ENCODE data around the gene SUPT3H. TPM values are rescaled to one million over a fixed set of nuclear protein-coding genes. Genes with fewer than 3 reads are reported as not detected.
"Not testable (repeated sequence)": the region's sequence is repeated elsewhere in the genome, so short reads cannot be mapped to it uniquely, and the experiment has no call there.

Gene SUPT3H
- total and polyA plus RNA-seq, 4 donors: 0.85 to 4.8 (median 2.4) TPM

GRCh38 chr6:45297320-45297719 lies 80.4 kb downstream of the SUPT3H start:
- no peaks in the 10 kb centered on the region for H3K36me3 ChIP-seq (ENCODE audit: control insufficient read depth in 4 of 4, insufficient read depth in 3 of 4, low read depth in 1 of 4, low read length in 3 of 4)
- no peak overlapping the region for H3K27ac ChIP-seq (ENCODE audit: low read depth in 1 of 2, low read length in 2 of 2)
- H3K4me1 ChIP-seq (ENCODE audit: control insufficient read depth in 4 of 4, insufficient read depth in 4 of 4, low read length in 3 of 4): peaks cover 0 to 9% (median 0%) of the 10 kb centered on the region in 4 donors
- no peak for DNase-seq (ENCODE audit: low spot score)
- no peak overlapping the region for H3K9ac ChIP-seq (ENCODE audit: low read depth in 1 of 2, low read length in 2 of 2)
- H3K9me3 ChIP-seq (ENCODE audit: control insufficient read depth in 4 of 4, low read length in 3 of 4): no peaks in the 10 kb centered on the region
- H3K4me3 ChIP-seq (ENCODE audit: low read depth in 1 of 3, low read length in 3 of 3): no peak overlapping the region
- no peak for TF ChIP-seq GABPA (IDR thresholded peaks at IDR 0.05 in 1 of 2, conservative IDR thresholded peaks at IDR 0.05 in 1 of 2)
- no peak for TF ChIP-seq RXRA (IDR thresholded peaks at IDR 0.05)
- no peak for TF ChIP-seq FOXA1 (IDR thresholded peaks at IDR 0.05)
- no peak for TF ChIP-seq FOXA2 (IDR thresholded peaks at IDR 0.05)
- TF ChIP-seq SP1 (IDR thresholded peaks at IDR 0.05): no peak
- TF ChIP-seq MAX (IDR thresholded peaks at IDR 0.05): no peak
- TF ChIP-seq REST (IDR thresholded peaks at IDR 0.05): no peak
- no peak for TF ChIP-seq NR2F2 (IDR thresholded peaks at IDR 0.05)
- no peak for TF ChIP-seq ZBTB33 (IDR thresholded peaks at IDR 0.05)
- TF ChIP-seq JUND (IDR thresholded peaks at IDR 0.05): no peak
- TF ChIP-seq HNF4A (conservative IDR thresholded peaks at IDR 0.05): no peak
- TF ChIP-seq HNF4G (IDR thresholded peaks at IDR 0.05): no peak
- no peak for TF ChIP-seq ATF3 (IDR thresholded peaks at IDR 0.05)
- TF ChIP-seq CTCF (IDR thresholded peaks at IDR 0.05; ENCODE audit: low read depth, low read length, missing input control): no peak
- no peaks in the 10 kb centered on the region for H3K27me3 ChIP-seq (ENCODE audit: control insufficient read depth in 4 of 4, insufficient read depth in 4 of 4, low read length in 3 of 4)

GRCh38 chr6:45294065-45294701 lies 83.6 kb downstream of the SUPT3H start:
- H3K27me3 ChIP-seq (ENCODE audit: control insufficient read depth in 4 of 4, insufficient read depth in 4 of 4, low read length in 3 of 4); DNase-seq (ENCODE audit: low spot score); H3K27ac ChIP-seq (ENCODE audit: low read depth in 1 of 2, low read length in 2 of 2); H3K4me3 ChIP-seq (ENCODE audit: low read depth in 1 of 3, low read length in 3 of 3); H3K9ac ChIP-seq (ENCODE audit: low read depth in 1 of 2, low read length in 2 of 2); H3K9me3 ChIP-seq (ENCODE audit: control insufficient read depth in 4 of 4, low read length in 3 of 4); H3K36me3 ChIP-seq (ENCODE audit: control insufficient read depth in 4 of 4, insufficient read depth in 3 of 4, low read depth in 1 of 4, low read length in 3 of 4); H3K4me1 ChIP-seq (ENCODE audit: control insufficient read depth in 4 of 4, insufficient read depth in 4 of 4, low read length in 3 of 4): not testable (repeated sequence)
- WGBS: 64% methylated on average over 1 of the region's 1 CpG
